Right hindlimb (tissue), 1 donor: ENCODE measurements around the gene GZMB.
"Not testable (repeated sequence)": the region's sequence is repeated elsewhere in the genome, so short reads cannot be mapped to it uniquely, and the experiment has no call there.

Experiments
- DNase-seq: peaks from one replicate; pipeline ENCODE4 v3.0.0-alpha.2; 2018

The GZMB gene

DNA sequence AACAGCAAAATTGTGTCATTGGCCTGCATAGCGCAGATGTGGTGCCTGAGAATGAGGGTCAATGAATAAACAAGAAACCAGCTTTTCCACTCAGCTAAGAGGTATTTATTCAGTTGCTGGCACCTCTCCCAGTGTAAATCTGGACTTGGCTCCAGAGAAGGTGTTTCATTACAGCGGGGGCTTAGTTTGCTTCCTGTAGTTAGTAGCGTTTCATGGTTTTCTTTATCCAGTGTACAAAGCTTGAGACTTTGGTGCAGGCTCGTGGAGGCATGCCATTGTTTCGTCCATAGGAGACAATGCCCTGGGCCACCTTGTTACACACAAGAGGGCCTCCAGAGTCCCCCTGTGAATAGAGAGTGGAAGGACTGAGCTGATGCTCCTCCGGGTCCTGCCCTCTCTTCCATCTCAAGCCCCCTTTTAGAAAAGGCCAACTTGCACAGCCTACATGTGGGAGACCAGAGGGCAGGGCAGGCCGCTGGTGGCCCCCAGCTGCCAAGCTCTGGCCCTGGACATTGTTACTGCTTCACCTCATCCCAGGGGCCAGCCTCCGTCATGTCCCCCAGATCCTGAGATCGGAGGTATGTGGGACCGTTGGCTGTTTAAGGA lies 3.0 kb downstream of the GZMB start:
- DNase-seq = peak; percentile 59

DNA sequence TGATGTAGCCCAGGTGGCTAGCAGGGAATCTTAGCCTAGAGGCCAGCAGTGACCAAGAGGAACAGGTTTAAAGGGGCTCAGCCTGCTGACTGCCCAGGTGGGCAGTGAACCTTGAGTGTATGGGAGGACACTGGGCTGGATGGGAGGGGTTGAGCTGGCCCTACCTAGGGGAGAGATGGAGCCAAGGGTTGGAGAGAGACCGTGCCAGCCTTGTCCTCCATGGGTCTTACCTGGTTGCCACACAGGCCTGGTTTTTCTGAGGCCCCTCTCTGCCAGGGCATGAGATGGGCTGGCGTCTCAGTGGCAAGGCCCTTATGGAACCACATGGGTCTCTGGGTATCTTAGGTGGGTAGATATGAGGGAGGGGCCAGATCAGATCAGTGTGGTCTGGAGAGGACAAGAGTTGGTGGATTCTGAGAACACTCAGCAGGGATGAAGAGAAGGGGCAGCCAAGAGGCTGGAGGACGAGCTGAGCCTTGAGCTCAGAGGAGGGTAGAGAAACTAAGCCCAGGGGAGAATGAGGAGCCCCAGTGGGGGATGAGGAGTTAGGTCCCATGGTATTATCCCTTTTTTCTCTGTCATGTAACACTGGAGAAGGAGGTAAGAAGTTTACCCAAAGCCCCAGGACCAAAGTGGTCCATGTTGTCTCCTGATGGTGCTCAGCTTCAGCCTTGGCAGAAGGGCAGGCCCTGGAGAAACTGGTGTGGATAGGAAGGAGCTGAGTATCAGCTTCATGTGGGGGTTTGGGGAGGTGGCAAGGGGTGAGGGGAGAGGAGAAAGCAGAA lies 3.7 kb downstream of the GZMB start:
- DNase-seq = no peak

DNA sequence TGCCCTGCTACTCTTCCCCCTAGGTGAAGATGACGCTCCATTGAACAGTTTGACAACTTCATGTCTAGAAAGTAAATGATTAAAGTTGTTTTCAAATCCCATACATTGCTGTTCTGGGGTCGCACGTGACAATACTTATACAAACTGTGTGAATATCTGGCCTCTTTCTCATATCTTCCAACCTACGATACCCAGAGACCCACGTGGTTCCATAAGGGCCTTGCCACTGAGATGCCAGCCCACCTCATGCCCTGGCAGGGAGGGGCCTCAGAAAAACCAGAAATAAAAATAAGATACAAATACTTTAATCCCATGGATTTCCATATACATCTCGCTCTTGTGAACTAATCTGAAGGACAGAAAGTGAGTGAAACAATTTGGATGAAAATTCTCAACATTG lies 4.5 kb downstream of the GZMB start:
- DNase-seq = no peak

DNA sequence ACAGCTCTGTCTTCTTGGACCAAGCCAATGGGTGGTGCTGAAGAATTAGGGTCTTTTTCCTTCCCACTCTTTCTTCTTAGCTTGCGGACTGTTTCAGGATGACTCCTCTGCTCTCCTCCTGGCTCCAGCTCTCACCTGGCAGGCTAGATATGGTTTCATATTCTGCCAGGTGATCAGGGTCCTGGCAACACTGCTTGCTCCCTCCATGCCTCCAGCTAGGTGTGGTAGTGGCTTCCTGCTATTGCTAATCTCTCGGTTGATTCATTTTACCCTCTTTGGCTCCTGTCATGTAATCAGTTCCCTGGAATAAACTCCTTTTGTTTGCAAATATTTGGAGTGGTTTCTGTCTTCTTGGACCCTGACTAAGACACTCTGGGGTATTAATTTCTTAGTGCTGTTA lies 20.2 kb downstream of the GZMB start:
- no peak for DNase-seq

GRCh38 chr14:24613241-24613640 lies 20.7 kb downstream of the GZMB start:
- DNase-seq = no peak

DNA sequence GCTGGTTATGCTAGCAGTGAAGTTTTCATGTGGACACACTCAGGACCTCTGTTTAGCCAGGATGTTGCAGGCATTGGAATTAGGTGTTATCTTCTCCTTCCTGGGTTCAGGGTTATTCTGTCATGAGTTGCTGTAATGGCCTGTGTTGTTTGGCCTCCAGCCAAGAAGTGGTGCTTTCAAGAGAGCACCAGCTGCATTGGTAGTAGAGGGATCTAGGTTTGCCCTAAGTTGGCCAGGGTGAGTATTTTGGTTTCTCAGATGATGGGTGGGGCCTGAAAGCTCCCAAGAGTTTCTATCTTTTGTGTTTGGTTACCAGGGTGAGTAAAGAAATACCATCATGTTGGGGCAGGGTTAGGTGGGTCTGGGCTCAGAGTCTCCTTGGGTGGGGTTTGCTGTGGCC lies 21.8 kb downstream of the GZMB start:
- no peak for DNase-seq

- DNase-seq = no peak
Measured at GRCh38 chr14:24609655-24610344, 24.2 kb downstream of the GZMB start, which contains the start of gene GZMH. Gene GZMH, minus strand, starts transcription at chr14:24609685. Its CDS starts 72 bp downstream, at chr14:24609613.

- no peak for DNase-seq
Measured at GRCh38 chr14:24607635-24608514, 26.1 kb downstream of the GZMB start.

GRCh38 chr14:24607081-24607480 lies 26.9 kb downstream of the GZMB start:
- DNase-seq = no peak

GRCh38 chr14:24606297-24606696 lies 27.7 kb downstream of the GZMB start:
- DNase-seq = no peak

DNA sequence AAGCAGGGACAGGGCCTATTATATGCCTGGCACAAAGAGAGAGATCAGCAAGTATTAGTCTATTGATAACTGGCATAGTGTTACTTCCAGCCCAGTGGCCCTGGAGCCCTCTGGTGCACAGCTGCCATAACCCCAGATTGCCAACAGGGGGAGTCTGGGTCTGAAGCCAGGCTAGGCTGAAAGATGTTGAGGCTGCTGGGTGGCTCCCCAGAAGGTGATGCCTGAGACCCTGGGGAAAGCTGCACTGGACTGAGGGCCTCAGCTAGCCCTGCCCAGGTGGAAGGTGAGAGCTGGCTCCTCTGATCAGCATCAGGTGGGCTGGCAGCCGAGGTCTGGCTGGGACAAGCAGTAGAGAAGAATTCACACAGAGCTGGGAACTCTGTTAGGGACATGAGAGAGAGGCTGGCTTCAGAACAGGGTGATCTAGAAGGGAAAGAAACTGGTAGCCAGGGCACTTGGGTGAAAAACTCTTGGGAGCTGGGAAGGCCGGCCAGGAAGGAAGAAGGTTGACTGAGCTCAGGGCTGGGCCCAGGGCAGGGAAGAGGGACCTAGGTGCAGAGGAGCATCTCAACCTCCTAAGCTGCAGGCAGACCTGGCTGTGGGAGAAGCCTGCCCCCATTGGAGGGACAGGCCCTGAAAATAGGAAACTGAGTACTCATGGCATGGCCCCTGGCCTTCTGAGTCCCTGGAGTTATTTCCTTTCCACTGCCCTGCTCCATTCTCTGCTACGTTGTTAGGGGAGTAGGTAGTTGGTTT lies 28.4 kb downstream of the GZMB start:
- no peak for DNase-seq

GRCh38 chr14:24597403-24597802 lies 36.6 kb downstream of the GZMB start:
- no peak for DNase-seq

DNA sequence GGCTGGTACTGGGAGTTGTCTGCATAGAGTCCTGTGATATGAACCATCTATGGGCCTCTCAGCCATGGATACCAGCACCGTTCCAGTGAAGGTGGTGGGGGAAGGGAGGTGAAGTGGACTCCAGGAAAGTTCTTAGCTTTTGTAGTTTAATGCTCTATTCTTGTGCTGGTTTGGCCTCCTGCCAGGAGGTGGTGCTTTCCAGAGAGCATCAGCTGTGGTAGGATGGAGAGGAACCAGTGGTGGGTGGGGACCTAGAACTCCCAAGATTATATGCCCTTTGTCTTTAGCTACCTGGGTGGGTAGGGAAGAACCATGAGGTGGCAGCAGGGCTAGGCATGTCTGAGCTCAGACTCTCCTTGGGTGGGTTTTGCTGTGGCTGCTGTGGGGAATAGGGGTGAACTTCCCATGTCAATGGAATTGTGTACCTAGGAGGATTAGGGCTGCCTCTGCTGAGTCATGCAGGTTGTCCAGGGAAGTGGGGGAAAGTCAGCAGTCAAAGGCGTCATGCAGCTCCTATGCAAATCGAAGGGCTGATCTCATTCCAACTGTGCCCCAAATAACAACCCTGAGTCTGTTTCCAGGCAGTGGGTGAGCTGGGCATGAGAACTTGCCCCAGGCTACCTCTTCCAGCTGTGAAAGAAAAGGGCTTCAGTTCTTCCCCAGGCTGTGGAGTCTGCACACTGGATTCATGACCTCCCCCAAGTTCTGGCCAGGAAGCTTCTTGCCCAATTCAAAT lies 38.7 kb downstream of the GZMB start:
- no peak for DNase-seq

DNA sequence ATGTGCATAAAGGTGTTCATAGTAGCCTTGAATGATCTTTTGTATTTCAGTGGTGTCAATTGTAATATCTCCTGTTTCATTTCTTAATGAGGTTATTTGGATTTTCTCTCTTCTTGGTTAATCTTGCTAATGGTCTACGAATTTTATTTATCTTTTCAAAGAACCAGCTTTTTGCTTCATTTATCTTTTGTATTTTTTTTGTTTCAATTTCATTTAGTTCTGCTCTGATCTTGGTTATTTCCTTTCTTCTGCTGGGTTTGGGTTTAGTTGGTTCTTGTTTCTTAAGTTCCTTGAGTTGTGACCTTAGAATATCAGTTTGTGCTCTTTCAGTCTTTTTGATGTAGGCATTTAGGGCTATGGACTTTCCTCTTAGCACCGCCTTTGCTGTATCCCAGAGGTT lies 43.0 kb downstream of the GZMB start:
- DNase-seq = not testable (repeated sequence)

- not testable (repeated sequence) for DNase-seq
Measured at GRCh38 chr14:24584402-24584801, 49.6 kb downstream of the GZMB start.
